Astrocyte (in vitro differentiated cells and primary cell): ENCODE measurements around the gene LY6G6D. TPM values are rescaled to one million over a fixed set of nuclear protein-coding genes. Genes with fewer than 3 reads are reported as not detected.

Source experiments
- DNase-seq: peaks from one replicate; pipeline ENCODE4 v3.0.0-alpha.2; 2010; ENCODE audit warnings: low read depth
- FAIRE-seq: peaks from 2 replicates; lab custom pipeline; 2011; peaks lifted over from hg19 to GRCh38; lab: Jason Lieb, UNC
- H2AFZ ChIP-seq: 2 replicates; pipeline ENCODE4 v1.6.0; 2012; ENCODE audit warnings: low read depth, low read length, inconsistent platforms
- H3K27ac ChIP-seq: 2 replicates; pipeline ENCODE4 v1.5.1; 2011; ENCODE audit warnings: low read depth, low read length, inconsistent platforms
- H3K27me3 ChIP-seq: 2 replicates; pipeline ENCODE4 v1.6.0; 2011; ENCODE audit warnings: low read length, inconsistent platforms; ENCODE audit not compliant: insufficient read depth
- H3K36me3 ChIP-seq: 2 replicates; pipeline ENCODE4 v1.5.1; 2011; ENCODE audit warnings: low read length, inconsistent platforms; ENCODE audit not compliant: insufficient read depth
- H3K4me1 ChIP-seq: 2 replicates; pipeline ENCODE4 v1.5.1; 2011; ENCODE audit warnings: low read length, inconsistent platforms; ENCODE audit not compliant: insufficient read depth
- H3K4me2 ChIP-seq: 2 replicates; pipeline ENCODE4 v1.6.0; 2012; ENCODE audit warnings: low read length, inconsistent platforms
- H3K4me3 ChIP-seq: 2 replicates; pipeline ENCODE4 v1.5.1; 2011; ENCODE audit warnings: low read depth, mild to moderate bottlenecking, low read length, inconsistent platforms; ENCODE audit not compliant: insufficient read depth
- H3K79me2 ChIP-seq: 2 replicates; pipeline ENCODE4 v1.6.0; 2012; ENCODE audit warnings: mild to moderate bottlenecking, low read length, inconsistent platforms; ENCODE audit not compliant: insufficient read depth
- H3K9ac ChIP-seq: 2 replicates; pipeline ENCODE4 v1.6.0; 2012; ENCODE audit warnings: mild to moderate bottlenecking, low read length, inconsistent platforms
- H3K9me3 ChIP-seq: 2 replicates; pipeline ENCODE4 v1.5.1; 2012; ENCODE audit warnings: low read depth, mild to moderate bottlenecking, low read length, inconsistent platforms; ENCODE audit not compliant: insufficient read depth
- H4K20me1 ChIP-seq: 2 replicates; pipeline ENCODE4 v1.6.0; 2012; ENCODE audit warnings: low read length, inconsistent platforms; ENCODE audit not compliant: insufficient read depth
- H3K27ac Mint-ChIP-seq: one replicate; pipeline ENCODE4 v1.8.0; 2021; ENCODE audit warnings: mild to moderate bottlenecking, mixed read lengths; ENCODE audit not compliant: unreplicated experiment
- H3K27me3 Mint-ChIP-seq: one replicate; pipeline ENCODE4 v1.8.0; 2021; ENCODE audit warnings: low read depth, mixed read lengths; ENCODE audit not compliant: unreplicated experiment
- H3K36me3 Mint-ChIP-seq: one replicate; pipeline ENCODE4 v1.8.0; 2021; ENCODE audit warnings: low read depth, mixed read lengths; ENCODE audit not compliant: unreplicated experiment
- H3K4me1 Mint-ChIP-seq: one replicate; pipeline ENCODE4 v1.8.0; 2021; ENCODE audit warnings: low read depth, mixed read lengths; ENCODE audit not compliant: unreplicated experiment
- H3K4me3 Mint-ChIP-seq: one replicate; pipeline ENCODE4 v1.8.0; 2021; ENCODE audit warnings: mild to moderate bottlenecking, moderate library complexity, mixed read lengths; ENCODE audit not compliant: unreplicated experiment
- H3K9me3 Mint-ChIP-seq: one replicate; pipeline ENCODE4 v1.8.0; 2021; ENCODE audit warnings: mild to moderate bottlenecking, mixed read lengths; ENCODE audit not compliant: unreplicated experiment
- CTCF ChIP-seq: IDR thresholded peaks from 2 replicates; pipeline ENCODE4 v1.5.1; 2011; ENCODE audit warnings: low read depth, mild to moderate bottlenecking, inconsistent platforms, low read length, moderate library complexity; ENCODE audit not compliant: insufficient read depth
- EZH2 ChIP-seq: IDR thresholded peaks from 2 replicates; pipeline ENCODE4 v1.6.1; 2012; ENCODE audit warnings: mild to moderate bottlenecking, low read length, inconsistent platforms; ENCODE audit not compliant: insufficient read depth
- total RNA-seq: library from RNA; stranded (reverse); gene quantifications from 2 replicates; pipeline ENCODE4 v1.2.1, GENCODE V29; 2021

LY6G6D gene
- total RNA-seq, 1 donor from 2014 or later: not detected

DNA sequence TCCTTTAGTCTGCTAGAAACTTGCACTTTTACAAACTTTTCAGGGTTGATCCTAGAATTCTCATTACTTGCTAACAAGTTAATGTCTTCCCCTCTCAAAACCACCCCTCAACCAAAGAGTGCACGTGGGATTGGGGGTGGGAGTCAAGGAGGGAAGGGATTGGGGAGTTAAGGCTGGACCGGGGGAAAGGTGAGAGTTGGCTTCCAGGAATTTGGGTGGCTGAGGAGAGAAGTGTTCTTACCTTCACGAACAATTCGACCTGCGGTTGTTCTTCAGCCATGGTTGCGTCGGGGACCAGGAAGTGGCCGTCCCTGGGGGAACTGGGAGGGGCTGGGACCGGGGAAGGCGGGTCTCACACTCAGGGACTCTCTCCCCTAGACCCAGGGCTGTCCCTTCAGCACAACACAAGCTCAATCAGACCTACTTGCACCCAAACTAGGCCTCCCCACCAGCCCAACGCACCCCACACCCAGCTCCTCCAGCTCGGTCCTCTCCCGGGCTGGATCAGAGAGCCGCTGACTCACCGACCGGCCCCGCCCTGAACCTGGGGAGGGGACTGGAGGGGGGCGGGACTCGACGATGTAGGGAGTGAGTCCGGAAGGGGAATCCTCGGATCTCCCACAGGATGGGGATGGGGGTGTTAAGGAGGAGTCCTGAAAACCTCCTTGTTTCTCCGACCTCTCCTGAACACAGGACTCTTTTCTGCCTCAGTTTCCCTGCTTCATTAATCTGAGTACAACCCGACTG, 21.0 kb downstream of the LY6G6D start, which contains the start of gene CLIC1:
TSS of gene CLIC1 (minus strand) at position 510 of the 747 bp plus-strand sequence. CDS start at position 280, 230 bp downstream.
- peaks cover 38% of the 10 kb centered on the region for H4K20me1 ChIP-seq
- Mint-ChIP-seq H3K27ac (peak within 1 kb of the TSS; percentile 99), H3K4me1 (peaks cover 42% of the 10 kb centered on the region), H3K9me3 (no peaks in the 10 kb centered on the region), H3K27me3 (no peaks in the 10 kb centered on the region), H3K36me3 (peaks cover 16% of the 10 kb centered on the region), H3K4me3 (peak within 1 kb of the TSS; percentile 99)
- TF ChIP-seq CTCF (no peak), EZH2 (no peak)
- peak within 1 kb of the TSS; percentile 93 for H3K4me2 ChIP-seq
- no peaks in the 10 kb centered on the region for H3K9me3 ChIP-seq
- FAIRE-seq (no peak), DNase-seq (peak; percentile 59)
- peak within 1 kb of the TSS; percentile 49 for H2AFZ ChIP-seq
- peak within 1 kb of the TSS; percentile 90 for H3K9ac ChIP-seq
- H3K27me3 ChIP-seq: no peaks in the 10 kb centered on the region
- H3K79me2 ChIP-seq: peaks cover 51% of the 10 kb centered on the region
- peaks cover 42% of the 10 kb centered on the region for H3K4me1 ChIP-seq
- H3K27ac ChIP-seq: peak within 1 kb of the TSS; percentile 81
- H3K36me3 ChIP-seq: peaks cover 27% of the 10 kb centered on the region
- peak within 1 kb of the TSS; percentile 88 for H3K4me3 ChIP-seq

- peaks cover 18% of the 10 kb centered on the region for H3K36me3 Mint-ChIP-seq
- Histone ChIP-seq H3K27ac (peak overlapping the region; percentile 81), H2AFZ (peak overlapping the region; percentile 49)
Measured at GRCh38 chr6:31736768-31737314, 21.7 kb downstream of the LY6G6D start.

More at GRCh38 chr6:31736768-31737314, 21.7 kb downstream of the LY6G6D start:
- Histone ChIP-seq H3K27me3 (no peaks in the 10 kb centered on the region), H3K4me3 (peak overlapping the region; percentile 88), H3K9me3 (no peaks in the 10 kb centered on the region), H4K20me1 (peaks cover 34% of the 10 kb centered on the region), H3K79me2 (peaks cover 51% of the 10 kb centered on the region), H3K4me1 (peaks cover 42% of the 10 kb centered on the region), H3K36me3 (peaks cover 21% of the 10 kb centered on the region), H3K4me2 (peak overlapping the region; percentile 93), H3K9ac (peak overlapping the region; percentile 90)
- TF ChIP-seq CTCF (no peak), EZH2 (no peak)
- Mint-ChIP-seq H3K27ac (peak overlapping the region; percentile 99), H3K4me3 (peak overlapping the region; percentile 99), H3K4me1 (peaks cover 41% of the 10 kb centered on the region), H3K9me3 (no peaks in the 10 kb centered on the region), H3K27me3 (no peaks in the 10 kb centered on the region)
- no peak for DNase-seq
- FAIRE-seq: no peak
